ENCODE results near the gene CFAP210.

- no peak for TF ChIP-seq CTCF (IDR thresholded peaks at IDR 0.05)
- no peak for TF ChIP-seq RCOR1 (IDR thresholded peaks at IDR 0.05; ENCODE audit: low read depth, low read length)
- TF ChIP-seq BCL3 (IDR thresholded peaks at IDR 0.05): no peak
- TF ChIP-seq TP53 (CRISPR knock-in tag; IDR thresholded peaks at IDR 0.05): no peak
- TF ChIP-seq KDM5A (IDR thresholded peaks at IDR 0.05): no peak
- TF ChIP-seq POLR2A (IDR thresholded peaks at IDR 0.05; ENCODE audit: low read length): no peak
- no peak for TF ChIP-seq RAD21 (conservative IDR thresholded peaks at IDR 0.05 in 1 of 2, IDR thresholded peaks at IDR 0.05 in 1 of 2)
- no peak for TF ChIP-seq SMC3 (IDR thresholded peaks at IDR 0.05)
- TF ChIP-seq REST (IDR thresholded peaks at IDR 0.05): no peak
- TF ChIP-seq EP300 (IDR thresholded peaks at IDR 0.05): no peak
- TF ChIP-seq PHF8 (IDR thresholded peaks at IDR 0.05; ENCODE audit: borderline replicate concordance, low read depth): no peak
- TF ChIP-seq ZFP36 (IDR thresholded peaks at IDR 0.05; ENCODE audit: borderline replicate concordance, partially characterized antibody): no peak
These were observed 54.1 kb downstream of the CFAP210 start for GRCh38 chr2:169640104-169640503.
